Central memory CD4-positive, alpha-beta T cell (primary cell): ENCODE results near the gene BAMBI.
"Not testable (repeated sequence)": the region's sequence is repeated elsewhere in the genome, so short reads cannot be mapped to it uniquely, and the experiment has no call there.

Experiments
- DNase-seq: peaks from one replicate; pipeline ENCODE4 v3.0.0; 2022
- total RNA-seq, 3 experiments: gene quantifications; one replicate each; lab custom pipeline; 2026; lab: John Stamatoyannopoulos, UW

The BAMBI gene, protein sequence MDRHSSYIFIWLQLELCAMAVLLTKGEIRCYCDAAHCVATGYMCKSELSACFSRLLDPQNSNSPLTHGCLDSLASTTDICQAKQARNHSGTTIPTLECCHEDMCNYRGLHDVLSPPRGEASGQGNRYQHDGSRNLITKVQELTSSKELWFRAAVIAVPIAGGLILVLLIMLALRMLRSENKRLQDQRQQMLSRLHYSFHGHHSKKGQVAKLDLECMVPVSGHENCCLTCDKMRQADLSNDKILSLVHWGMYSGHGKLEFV
- 0.16 to 3.5 (median 0.71) reads per million in 3 experiments for total RNA-seq

GRCh38 chr10:28676968-28677887 lies at the start of gene BAMBI:
BAMBI (plus strand) TSS chr10:28677521; CDS start chr10:28677898, 377 bp downstream.
- peak; percentile 91 for DNase-seq

DNA sequence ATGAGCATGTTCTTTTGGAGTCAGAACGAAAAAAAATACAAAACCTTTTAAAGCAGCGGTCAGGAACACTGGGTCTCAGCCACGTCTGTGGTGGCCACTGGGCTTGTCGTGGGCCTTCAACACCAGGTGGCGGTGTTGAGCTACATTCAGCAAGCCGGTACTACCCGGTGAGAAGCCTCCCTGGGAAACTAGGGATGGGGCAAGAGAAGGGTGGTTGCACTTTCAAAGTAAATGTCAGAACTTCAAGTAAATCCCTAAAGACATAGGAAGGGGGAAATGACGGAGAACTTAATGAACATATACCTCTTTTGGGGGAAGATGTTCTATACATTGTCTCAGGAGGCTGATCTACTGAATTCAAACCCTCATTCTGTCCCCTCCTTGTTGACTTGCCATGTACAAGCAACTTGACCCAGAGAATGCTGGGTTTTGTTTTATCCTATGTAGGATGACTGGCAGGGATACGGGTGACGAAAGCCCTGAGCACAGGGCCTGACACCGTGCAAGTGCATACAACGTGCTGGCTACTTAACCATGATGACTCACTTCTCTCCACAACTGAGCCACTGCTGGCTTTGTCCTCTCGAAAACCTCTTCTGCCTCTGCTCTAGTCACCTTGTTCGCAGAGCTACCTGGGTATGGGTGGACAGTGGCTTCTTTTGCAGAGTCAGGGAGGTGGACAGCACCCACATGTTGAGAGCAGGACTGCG lies 49.0 kb upstream of the BAMBI start:
- peak; percentile 37 for DNase-seq

- DNase-seq = no peak
Measured at GRCh38 chr10:28631896-28632583, 45.3 kb upstream of the BAMBI start.

DNA sequence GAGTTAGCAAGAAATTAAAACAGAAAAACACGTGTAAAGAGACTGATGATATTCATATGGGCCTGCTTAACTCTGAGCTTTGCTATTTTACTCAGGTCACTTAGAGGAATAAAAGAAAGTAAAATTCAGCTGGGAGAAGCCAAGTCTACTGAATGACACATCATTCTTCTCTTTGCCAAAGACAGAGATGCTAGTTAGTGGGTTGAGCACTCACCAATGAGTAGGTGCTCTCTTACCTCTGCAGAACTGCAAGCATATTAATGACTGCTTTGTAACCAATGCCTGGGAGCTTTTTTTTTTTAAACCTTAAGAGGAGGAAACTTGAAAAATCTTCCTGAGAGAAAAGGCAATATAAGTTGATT lies 44.8 kb upstream of the BAMBI start:
- no peak for DNase-seq

DNA sequence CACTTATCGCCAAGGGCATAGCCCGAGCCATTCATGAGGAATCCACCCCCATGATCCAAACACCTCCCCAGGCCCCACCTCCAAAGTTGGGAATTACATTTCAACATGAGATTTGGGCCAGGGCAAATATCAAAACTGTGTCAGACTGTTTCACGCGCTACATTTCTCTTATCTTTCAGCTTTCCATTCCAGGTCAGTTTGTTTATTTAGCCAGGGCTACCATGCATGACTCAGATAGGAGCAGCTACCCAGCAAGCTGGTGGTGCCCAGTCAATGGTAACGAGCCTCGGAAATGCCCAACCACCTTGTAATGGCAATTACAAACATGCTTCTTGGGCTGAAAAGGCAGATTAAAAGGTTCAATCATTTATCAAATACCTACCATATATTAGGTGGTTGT lies 43.6 kb upstream of the BAMBI start:
- DNase-seq = no peak

DNA sequence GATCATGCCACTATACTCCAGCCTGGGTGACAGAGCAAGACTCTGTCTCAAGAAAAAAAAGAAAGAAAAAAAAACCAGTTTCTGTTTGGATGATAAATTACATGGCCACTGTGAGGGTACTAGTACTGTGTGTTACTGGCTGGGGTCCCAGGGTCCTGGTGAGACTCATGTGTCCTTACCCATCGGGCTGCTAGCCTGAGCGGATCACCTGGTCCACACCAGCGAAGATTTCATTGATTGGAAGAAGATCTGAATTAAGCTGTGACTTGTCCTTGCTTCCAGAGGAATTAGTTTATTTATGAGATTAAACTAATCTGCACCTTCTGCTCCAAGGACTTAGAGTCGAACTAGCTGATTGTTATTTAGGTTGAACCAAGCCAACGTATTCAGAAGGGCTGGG lies 40.0 kb upstream of the BAMBI start:
- DNase-seq = no peak

DNA sequence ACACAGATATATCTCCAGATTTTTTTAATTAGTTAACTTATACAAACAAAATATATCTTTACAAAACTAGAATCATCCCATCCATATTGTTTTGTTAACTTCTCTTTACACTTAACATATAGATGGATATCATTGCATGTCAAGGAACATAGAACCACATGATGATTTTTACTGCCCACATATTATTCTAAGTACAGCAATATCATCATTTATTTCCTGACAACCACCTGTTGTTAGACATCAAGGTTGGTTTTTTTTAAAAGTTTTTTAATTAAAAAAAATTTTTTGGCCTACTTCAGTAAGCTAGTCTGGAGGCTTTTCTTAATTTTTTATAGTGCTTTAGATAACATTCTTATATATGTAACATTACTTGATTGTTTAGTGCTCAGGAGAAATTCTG lies 38.9 kb upstream of the BAMBI start:
- no peak for DNase-seq

DNA sequence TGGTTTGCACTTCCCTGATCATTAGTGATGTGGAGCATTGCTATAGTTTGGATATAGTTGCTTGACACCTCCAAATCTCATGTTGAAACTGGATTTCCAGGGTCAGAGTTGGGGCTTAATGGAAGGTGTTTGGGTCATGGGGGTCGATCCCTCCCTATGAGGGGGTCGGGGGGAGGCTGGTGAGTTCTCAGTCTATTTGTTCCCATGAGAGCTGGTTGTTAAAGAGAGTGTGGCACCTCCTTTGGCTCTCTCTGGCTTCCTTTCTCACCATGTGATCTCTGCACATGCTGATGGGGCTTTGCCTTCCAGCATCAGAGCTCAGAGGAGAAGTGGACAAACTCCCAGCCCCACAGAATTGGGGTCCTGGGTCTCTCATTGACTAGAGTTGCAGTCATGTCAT lies 36.8 kb upstream of the BAMBI start:
- DNase-seq = no peak

GRCh38 chr10:28644647-28645046 lies 32.7 kb upstream of the BAMBI start:
- DNase-seq = no peak

DNA sequence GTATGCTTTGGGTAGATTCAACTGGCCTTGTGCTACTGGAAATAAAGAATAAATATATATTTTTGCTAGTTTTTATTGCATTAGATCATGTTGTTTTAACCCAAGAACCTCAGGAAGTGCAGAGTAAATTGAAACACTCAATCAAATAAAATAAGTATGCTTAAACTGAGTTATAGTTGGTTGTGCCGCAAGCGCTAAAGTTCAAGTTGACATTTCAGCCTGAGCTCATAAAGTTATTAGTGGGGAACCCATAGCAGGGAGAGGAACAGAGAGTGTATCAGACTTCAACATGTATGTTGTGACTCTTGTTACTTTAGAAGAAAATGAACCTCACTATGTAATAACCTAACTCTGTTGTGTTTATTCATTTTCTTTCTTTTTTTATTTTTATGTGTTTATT lies 25.2 kb upstream of the BAMBI start:
- no peak for DNase-seq

DNA sequence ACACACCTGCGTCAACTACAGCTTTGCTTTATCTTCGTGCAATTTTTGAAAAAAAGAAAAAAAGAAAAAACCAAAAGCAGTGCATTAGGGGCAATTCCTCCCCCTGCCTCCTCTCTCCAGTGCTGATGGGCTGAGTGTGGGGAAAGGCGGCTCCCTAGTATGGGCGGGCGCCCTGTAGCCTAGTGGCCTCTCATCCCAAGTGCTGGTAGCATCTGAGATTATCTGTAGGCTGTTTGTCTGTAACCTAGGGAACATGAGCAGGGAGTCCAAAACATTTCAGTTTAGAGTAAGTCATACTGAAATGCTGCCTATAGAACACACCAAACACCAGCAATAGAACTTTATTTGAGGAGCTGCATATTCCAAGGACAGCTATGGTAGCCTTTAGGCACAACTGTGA lies 24.6 kb upstream of the BAMBI start:
- DNase-seq = no peak

GRCh38 chr10:28658824-28659223 lies 18.5 kb upstream of the BAMBI start:
- not testable (repeated sequence) for DNase-seq

DNA sequence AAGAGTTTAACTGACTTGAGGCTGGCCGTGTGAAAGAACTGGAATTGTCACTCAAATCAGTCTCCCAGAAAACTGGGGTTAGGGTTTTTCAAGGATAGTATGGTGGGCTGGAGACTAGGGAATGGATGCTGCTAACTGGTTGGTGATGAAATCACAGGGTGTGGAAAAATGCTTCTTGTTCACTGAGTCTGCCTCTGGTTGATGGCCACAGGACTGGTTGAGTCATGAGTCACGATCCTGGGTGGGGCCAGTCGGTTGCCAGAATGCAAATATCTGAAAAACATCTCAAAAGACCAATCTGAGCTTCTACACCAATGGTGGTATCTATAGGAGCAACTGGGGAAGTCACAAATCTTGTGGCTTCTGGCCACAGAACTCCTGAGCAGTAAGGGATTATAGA lies 16.3 kb upstream of the BAMBI start:
- no peak for DNase-seq

DNA sequence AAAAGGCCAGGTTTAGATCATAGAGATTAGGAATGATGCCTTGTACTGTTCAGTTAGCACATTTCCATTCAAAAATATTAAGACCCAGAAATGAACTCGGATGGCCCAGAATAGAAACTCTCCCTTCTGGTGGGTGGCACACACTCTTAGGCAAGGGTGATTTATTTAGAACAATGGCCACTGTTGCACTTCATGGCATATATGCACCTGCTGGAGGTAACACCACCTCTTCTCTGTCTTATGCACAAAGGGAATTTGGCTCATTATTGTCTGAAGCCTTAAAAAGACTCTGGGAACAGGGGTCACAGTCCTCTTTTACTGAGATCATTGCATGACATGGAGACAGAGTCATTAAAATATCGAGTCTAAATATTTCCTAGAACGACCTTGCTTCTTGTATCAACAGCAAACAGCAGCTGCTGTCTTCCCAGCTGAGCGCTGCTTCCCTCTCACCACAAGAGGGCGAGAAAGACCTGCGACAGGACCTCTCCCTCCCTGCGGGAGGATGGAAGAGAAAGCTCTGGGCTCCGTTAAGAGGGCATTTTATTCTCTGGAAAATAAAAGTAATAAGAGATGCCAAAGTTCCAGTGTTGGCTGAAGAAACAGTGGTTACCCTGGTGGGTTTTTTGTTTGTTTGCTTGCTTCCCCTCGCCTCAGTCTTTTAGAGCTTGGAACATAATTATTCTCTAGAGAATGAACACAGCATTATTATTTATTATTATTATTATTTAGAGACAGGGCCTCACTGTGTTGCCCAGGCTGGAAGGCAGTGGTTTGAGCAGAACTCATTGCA lies 13.5 kb upstream of the BAMBI start:
- DNase-seq = peak; percentile 57

GRCh38 chr10:28664369-28664740 lies 13.0 kb upstream of the BAMBI start:
- DNase-seq = no peak

- DNase-seq = no peak
Measured at GRCh38 chr10:28666751-28667467, 10.4 kb upstream of the BAMBI start.

DNA sequence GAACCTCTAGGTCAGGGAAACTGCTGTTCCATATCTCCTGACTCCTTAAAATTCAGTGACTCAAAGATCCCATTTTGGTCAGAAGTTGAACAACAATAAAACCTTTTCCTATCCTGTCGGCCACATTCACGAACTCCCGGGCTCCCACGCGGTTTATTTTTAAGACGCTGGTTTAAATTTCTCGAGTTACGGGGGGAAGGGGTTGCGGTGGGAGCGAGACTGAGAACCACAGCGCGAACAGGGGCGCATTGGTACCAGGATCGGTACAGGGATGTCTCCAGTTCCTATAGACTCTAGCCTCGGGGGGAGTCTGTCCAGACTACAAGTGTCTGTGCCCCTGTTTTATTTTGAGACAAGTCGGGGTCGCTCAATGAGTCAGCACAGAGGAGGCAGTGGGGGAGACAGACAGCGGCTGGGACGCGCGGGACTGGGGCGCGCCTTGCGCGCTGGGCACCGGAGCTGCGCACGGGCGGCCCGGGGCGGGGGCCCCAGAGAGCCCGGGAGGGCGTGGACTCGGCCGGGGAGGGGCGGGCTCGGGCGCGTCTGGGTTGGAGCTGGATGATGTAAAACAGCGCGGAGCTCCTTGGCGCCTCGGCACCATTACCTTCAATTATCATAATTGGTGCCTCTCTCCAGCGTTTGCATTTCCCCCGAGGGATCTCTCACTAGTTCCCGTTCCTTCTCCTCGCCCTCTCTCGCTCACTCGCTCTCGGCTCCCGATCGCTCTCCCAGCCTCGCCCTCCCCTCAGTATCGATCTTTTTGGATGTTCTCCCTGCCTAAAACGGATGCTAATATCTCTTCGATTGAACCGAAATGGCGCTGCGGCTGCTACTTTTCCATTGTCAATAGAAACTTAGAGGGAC lies 8.7 kb upstream of the BAMBI start:
- DNase-seq = peak; percentile 40

DNA sequence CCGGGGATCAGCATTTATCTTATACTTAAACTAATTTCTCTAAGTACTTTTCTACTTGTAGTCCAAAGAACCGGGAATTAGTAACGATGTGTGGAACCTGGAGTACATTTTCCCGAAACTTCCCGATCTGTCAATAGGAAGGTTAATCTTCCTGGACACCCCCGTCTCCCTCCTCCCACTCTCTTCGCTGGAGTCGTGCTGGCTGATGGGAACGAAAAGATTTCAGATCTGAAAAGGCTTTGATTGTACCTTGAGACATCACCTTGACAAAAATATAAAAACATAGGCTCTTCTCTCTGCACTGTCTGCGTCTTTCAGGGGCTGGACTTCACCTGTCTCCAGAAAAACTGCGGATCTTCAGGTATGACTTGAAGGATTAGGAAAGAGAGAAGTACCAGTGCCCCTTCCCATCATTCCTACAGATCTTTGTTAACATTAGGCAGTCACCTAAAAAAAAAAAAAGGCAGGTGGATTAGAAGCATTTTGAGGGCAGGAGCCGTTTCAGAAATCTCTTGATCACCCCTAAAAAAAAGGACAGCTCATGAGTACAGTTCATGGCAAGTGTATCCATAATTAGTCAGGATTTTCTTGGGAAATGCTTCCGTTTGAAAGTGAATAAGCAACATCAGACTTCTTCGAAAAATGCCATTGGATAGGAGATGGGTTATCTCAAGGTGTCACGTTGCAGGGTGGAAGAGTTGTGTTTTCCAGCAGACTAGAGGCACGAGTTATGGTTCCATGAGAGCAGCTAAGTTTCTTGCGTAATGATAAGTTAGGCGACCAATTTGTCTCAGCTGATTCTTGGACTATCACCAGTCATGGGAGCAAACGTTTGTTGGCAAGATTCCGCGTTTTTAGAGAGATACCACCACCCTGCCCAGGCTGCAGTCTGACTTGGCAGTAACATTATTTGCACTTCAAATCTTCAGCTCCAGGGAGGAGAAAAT lies 7.8 kb upstream of the BAMBI start:
- no peak for DNase-seq

GRCh38 chr10:28674782-28675181 lies 2.5 kb upstream of the BAMBI start:
- DNase-seq = no peak
